ENCODE data around the gene HMGA1.

Gene HMGA1

GRCh38 chr6:34240329-34241248, 3.9 kb downstream of the HMGA1 start:
- Histone ChIP-seq H2AFZ (ENCODE audit: low read depth) (no peak overlapping the region), H3K4me1 (ENCODE audit: low read depth, poor library complexity, severe bottlenecking) (peaks cover 39% of the 10 kb centered on the region), H3K4me3 (IDR thresholded peaks at IDR 0.05; ENCODE audit: insufficient read depth, low read depth, low read length) (no peak overlapping the region), H3K79me2 (ENCODE audit: insufficient read depth, low read depth) (peaks cover 46% of the 10 kb centered on the region), H3K27me3 (ENCODE audit: insufficient read depth, low read depth) (no peaks in the 10 kb centered on the region), H3K27ac (no peak overlapping the region), H3K36me3 (ENCODE audit: insufficient read depth) (no peaks in the 10 kb centered on the region; the same call in 1 of the 2 replicates), H3K9ac (no peak overlapping the region; the same call in 1 of the 2 replicates), H4K20me1 (ENCODE audit: insufficient read depth) (no peaks in the 10 kb centered on the region), H3K4me2 (no peak overlapping the region; the same call in 1 of the 2 replicates)
- TF ChIP-seq, protein P1, sequence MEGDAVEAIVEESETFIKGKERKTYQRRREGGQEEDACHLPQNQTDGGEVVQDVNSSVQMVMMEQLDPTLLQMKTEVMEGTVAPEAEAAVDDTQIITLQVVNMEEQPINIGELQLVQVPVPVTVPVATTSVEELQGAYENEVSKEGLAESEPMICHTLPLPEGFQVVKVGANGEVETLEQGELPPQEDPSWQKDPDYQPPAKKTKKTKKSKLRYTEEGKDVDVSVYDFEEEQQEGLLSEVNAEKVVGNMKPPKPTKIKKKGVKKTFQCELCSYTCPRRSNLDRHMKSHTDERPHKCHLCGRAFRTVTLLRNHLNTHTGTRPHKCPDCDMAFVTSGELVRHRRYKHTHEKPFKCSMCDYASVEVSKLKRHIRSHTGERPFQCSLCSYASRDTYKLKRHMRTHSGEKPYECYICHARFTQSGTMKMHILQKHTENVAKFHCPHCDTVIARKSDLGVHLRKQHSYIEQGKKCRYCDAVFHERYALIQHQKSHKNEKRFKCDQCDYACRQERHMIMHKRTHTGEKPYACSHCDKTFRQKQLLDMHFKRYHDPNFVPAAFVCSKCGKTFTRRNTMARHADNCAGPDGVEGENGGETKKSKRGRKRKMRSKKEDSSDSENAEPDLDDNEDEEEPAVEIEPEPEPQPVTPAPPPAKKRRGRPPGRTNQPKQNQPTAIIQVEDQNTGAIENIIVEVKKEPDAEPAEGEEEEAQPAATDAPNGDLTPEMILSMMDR (conservative IDR thresholded peaks at IDR 0.05; ENCODE audit: low read depth, low read length) = no peak

DNA sequence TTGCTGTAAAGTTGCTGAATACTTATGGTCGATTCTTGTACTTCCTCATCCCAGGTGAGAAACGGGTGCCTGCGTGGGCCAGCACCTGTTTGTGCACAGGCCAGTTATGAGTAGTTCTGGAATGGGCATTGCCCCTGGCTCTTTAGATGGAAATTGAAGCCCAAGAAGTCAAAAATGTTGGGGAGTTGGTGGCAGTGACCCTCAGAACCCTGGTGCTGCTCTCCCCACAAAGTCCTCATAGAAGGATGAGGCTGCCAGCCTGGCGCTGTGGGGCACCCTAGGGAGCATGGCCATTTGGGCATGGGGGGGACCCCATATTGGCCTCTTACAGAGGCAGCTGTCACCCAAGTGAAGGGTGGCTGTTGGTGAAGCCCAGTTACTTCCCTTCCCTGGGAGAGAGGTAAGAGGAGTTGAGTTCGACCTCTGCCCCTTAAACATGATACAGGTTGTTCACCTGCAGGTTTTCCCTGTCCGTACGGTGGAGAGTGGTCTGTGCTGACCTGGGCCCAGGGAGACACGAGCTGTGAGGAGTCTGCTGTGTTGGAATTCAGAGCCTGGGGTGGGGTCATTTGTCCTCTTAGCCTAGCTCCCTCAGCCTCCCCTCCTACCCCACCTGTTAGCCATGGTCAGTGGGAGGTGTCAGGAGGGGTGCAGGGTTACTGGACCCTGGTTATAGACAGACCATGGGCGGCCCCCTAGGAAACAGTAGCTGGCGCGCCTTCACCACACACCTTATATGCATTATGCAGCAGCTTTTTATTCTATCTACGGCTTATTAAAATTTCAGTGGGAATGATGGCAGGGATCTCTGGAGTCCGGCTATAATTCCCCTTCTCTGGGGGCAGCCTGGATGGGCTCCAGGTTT, 4.9 kb downstream of the HMGA1 start:
- TF ChIP-seq, protein P1 (conservative IDR thresholded peaks at IDR 0.05; ENCODE audit: low read depth, low read length) = no peak
- Histone ChIP-seq H2AFZ (ENCODE audit: low read depth) (no peak overlapping the region), H3K4me2 (no peak overlapping the region; the same call in 1 of the 2 replicates), H3K4me1 (ENCODE audit: low read depth, poor library complexity, severe bottlenecking) (peaks cover 47% of the 10 kb centered on the region), H3K36me3 (ENCODE audit: insufficient read depth) (no peaks in the 10 kb centered on the region; the same call in 1 of the 2 replicates), H3K27ac (no peak overlapping the region), H4K20me1 (ENCODE audit: insufficient read depth) (no peaks in the 10 kb centered on the region), H3K4me3 (IDR thresholded peaks at IDR 0.05; ENCODE audit: insufficient read depth, low read depth, low read length) (no peak overlapping the region), H3K79me2 (ENCODE audit: insufficient read depth, low read depth) (peaks cover 46% of the 10 kb centered on the region), H3K27me3 (ENCODE audit: insufficient read depth, low read depth) (no peaks in the 10 kb centered on the region), H3K9ac (no peak overlapping the region)

- TF ChIP-seq, protein P1 (conservative IDR thresholded peaks at IDR 0.05; ENCODE audit: low read depth, low read length) = no peak
- no peaks in the 10 kb centered on the region for H4K20me1 ChIP-seq (ENCODE audit: insufficient read depth)
- H2AFZ ChIP-seq (ENCODE audit: low read depth) = no peak overlapping the region
- H3K36me3 ChIP-seq (ENCODE audit: insufficient read depth) = no peaks in the 10 kb centered on the region; the same call in 1 of the 2 replicates
- no peak overlapping the region for H3K4me2 ChIP-seq
- no peak overlapping the region for H3K4me3 ChIP-seq (IDR thresholded peaks at IDR 0.05; ENCODE audit: insufficient read depth, low read depth, low read length)
- no peak overlapping the region for H3K9ac ChIP-seq
- H3K27ac ChIP-seq = 0 out of 2 replicates have a peak overlapping the region, but pooled peaks have one; percentile 11
- H3K79me2 ChIP-seq (ENCODE audit: insufficient read depth, low read depth) = peaks cover 46% of the 10 kb centered on the region
- H3K27me3 ChIP-seq (ENCODE audit: insufficient read depth, low read depth) = no peaks in the 10 kb centered on the region
- peaks cover 56% of the 10 kb centered on the region for H3K4me1 ChIP-seq (ENCODE audit: low read depth, poor library complexity, severe bottlenecking)
Observed at GRCh38 chr6:34242252-34243130, 5.8 kb downstream of the HMGA1 start.

Data from KMS-11 (cell line).